Activated CD8-positive, alpha-beta memory T cell treated with anti-CD3 and anti-CD28 coated beads for 24 hours (primary cell): ENCODE results near the gene CD109.
A peak's percentile ranks its signal among the peaks of the same experiment; 100 is the strongest.
"Not testable (repeated sequence)": the region's sequence is repeated elsewhere in the genome, so short reads cannot be mapped to it uniquely, and the experiment has no call there.

ENCODE experiments used
- DNase-seq: peaks from one replicate; pipeline ENCODE4 v3.0.0-alpha.2; 2020

The CD109 gene

DNA sequence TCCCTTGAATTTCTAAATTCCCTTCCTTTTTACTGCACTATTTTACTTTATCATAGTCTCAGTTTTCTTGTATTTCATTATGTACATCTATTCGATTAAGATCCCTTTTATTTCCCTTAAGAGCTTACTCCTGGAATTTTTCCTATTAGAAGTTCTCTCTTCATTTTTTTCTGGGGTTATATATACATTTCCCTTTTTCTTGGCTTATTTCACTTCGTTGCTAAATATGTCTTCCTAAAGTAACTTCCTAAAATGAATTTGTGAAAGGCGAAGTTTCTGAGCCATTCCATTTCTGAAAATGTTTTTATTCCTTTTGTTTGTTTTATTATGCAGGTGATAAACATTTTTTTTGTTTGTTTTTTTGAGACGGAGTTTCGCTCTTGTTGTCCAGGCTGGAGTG lies 5.9 kb upstream of the CD109 start:
- no peak for DNase-seq

DNA sequence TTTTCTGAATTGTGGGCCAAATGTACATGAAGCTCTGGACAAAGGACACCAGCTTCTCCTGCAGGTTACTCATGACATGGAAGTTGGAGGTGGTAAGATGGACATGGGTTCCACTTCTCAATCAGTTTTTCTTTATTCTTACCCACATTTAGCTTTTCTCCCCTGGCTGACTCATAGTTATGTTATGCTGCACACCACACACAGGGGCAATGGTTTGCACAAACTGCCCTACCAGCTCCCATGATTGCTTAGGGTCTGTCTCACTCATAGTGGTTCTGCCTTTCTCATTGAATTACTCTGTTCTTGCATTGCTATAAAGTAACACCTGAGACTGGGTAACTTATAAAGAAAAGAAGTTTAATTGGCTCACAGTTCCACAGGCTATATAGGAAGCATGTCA lies 4.5 kb upstream of the CD109 start:
- no peak for DNase-seq

DNA sequence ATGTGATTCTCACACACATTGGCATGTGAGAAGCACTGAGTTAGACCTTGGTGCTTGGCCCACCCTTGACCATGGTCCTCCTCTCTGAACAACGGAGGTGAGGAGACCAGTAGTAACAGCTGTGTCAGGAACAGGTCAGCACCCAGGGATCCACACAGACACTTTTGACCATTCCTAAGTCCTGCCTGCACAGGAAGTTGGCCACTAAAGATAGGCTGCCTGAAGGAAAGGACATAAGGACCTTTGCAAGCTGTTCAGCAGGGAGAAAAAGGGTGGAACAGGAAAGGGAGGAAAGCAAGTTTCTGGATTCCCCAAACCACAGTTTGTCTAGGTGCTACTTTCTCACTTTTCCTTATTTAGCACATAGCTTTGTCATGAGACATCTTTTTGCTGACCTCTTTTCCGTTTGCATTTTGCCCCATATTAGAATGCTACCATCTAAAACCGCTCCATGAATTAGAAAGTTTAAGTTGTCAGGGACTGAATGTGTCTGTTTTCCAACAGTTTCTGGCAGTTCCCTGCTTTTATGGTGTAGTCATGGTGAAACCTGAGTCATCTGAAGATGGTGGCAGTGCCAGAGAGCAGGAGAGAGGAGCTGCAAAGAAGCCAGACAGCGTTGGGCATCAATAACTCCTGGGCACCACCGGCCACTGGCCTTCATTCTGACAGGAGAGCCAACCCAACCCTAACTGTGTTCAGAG lies 1.1 kb upstream of the CD109 start:
- DNase-seq: peak; percentile 73

DNA sequence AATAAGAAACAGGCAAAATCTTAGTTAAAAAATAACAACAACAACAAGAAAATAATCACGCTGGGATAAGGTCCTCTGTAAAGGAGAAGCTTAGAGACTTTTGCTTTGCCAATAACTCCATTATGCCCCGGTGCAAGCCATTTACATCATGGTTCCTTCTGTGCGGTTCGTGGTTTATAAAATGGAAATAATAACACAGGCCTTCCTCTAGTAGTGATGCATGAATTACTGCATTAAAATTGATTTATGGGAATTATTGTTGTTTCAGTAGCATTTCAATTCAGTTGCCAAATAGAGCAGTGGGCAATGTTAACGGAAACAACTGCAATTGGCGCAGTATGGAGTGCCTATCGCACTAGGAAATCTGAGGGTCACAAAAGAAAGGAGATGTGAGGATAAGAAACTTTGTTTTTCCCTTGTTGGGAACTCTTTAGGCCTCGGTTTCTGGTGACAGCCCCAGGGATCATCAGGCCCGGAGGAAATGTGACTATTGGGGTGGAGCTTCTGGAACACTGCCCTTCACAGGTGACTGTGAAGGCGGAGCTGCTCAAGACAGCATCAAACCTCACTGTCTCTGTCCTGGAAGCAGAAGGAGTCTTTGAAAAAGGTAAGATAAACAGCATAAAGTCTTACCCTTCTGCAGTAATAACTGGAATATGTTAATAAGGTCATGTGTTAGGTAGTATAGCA lies 1.1 kb downstream of the CD109 start:
- DNase-seq: no peak

DNA sequence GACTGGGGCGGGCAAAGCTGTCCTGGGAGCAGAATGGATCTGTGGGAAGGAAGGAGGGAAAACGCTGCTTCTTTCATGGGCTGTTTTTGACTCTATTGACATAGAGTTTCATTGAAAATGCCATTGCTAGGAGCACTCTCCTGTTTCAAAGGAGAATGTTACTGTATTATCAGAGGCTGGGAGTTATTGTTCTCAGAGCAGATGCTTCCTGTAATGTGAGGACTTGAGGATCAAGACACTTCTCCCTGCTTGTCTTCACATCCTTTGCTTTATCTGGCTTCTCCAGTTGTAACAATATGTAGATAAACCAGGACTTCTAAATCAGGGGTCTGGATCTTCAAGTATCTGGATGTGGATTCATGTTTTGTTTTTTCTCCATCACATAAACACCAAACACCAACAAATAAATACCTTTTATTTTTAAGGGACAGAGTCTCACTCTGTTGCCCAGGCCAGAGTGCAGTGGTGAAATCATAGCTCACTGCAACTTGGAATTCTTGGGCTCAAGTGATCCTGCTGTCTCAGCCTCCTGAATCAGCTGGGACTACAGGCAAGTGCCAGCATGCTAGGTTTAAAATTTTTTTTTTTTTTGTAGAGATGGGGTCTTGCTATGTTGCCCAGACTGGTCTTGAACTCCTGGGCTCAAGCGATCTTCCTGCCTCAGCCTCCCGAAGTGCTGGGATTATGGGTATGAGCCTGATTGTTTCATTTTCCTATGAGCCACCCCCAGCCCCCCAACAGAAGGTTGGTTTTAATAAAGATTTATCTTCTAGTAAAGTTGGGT lies 3.9 kb downstream of the CD109 start:
- no peak for DNase-seq

DNA sequence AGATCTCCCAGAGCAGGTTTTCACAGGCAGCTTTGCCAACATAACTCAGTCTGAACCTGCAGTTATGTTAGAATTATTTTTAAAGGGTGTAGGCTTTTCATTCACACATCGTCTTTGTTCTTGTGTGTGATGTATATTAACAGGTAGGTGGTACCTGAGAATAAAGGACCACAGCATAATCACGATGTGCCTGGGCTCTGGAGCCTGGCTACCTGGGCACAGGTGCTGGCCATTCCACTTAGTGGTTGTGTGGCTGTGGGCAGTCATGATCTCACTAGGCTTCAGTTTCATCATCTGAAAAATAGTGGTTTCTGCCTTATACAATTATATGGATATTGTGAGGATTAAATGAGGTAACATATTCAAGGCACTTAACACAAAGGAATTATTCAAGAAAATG lies 6.4 kb downstream of the CD109 start:
- no peak for DNase-seq

DNA sequence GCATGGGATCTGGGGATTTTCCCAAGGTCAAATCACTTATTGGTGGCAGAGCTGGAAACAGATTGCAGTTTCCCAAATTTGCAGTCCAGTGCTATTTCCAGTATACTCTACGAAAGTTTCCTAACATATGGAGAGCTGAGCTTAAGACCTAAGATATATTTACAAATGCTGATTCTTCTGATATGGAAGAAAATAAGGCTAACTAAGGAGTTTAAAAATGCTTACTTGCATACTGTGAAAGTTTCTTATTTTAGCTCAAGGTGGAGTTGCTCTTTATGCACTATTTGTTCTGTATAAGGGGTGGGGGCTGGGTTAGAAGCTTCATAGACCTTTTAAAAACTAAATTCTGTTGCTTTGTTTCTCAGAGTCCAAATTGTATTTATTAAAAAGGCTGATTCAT lies 7.5 kb downstream of the CD109 start:
- no peak for DNase-seq

DNA sequence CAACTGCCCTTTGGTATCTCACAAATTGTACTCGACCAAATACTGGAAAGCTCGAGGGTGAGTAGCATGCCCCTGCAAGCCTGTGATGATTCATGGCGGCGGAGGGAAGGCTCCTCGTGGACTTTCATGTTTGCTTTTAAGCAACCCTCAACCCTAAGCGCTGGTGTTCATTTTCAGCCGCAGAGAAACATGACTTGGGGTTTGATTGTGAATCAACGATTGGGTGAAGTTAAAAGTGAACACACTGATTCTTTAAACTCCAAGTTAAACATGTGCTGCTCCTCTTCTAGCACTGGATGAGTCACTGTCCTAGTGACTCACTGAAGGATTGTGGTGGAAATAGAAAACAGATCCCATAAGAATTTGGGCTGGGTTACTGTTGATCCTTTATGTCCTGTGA lies 8.3 kb downstream of the CD109 start:
- DNase-seq: no peak

DNA sequence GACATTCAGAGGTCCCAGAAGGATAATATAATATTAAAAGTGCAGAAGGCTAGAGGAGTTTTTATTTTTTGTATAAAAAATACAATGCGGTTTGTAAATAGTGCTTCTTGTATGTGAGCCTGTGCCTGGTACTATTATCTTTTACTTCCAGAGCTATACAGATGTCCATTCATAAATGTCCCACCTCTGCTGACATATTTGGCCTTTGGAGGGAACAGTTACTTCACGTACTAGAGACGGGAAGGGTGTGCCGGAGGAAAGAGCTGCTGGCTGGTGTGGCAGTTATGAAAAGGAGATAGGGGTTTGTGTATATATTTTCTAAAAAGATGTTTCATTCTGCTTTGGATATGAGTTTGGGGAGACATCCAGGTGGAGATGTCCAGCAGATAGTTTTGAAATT lies 8.8 kb downstream of the CD109 start:
- DNase-seq: no peak

DNA sequence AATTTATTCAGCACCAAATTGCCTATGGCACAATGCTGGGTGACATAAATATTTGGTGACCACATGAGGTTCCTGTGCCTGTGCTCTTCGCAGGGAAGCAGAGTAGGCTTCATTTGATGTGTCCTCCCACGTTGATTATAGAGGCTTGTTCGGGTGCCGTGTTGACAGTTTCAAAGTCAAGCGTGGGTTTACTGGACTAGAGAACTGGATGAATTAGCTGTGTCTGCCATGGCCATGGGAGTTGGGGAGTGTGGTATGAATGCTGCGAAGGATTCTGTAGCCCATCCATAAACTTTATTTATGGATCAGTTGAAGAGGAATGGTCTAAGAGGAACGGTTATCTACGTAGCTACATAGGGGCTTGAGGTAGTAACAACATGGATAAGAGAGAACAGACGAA lies 11.0 kb downstream of the CD109 start:
- DNase-seq: no peak

DNA sequence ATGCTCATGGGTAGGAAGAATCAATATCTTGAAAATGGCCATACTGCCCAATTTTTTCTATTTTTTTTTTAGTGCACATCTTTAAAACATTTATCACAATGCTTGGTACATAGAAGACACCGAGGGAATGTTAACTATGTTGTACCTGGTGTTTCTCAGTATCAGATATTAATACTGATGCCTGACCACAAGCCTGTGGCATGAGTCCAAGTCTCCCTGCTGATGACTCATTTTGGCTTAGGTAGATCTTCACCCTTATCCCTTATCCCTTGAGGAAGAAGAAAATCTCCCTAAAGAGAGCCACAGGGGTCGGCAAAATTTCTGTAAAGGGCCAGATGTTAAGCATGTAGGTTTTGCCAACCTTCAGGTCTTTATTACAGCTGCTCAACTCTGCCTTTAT lies 14.5 kb downstream of the CD109 start:
- DNase-seq: no peak

DNA sequence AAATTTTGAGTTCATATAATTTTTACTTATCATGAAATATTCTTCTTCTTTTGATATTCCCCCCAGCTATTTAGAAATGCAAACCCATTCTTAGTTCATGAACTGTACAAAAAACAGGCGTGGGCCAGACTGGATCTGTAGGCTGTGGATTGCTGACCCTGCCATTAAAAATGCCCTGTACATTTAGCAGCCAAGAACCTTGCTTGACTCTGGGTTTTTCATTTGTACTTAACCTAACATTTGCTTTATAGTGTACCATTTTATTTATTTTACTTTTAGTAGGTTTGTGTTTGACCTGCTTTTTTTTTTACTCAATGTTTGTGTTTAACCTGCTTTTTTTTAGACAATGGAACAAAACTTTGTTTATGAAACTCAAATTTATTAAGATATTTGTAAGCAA lies 14.9 kb downstream of the CD109 start:
- no peak for DNase-seq

DNA sequence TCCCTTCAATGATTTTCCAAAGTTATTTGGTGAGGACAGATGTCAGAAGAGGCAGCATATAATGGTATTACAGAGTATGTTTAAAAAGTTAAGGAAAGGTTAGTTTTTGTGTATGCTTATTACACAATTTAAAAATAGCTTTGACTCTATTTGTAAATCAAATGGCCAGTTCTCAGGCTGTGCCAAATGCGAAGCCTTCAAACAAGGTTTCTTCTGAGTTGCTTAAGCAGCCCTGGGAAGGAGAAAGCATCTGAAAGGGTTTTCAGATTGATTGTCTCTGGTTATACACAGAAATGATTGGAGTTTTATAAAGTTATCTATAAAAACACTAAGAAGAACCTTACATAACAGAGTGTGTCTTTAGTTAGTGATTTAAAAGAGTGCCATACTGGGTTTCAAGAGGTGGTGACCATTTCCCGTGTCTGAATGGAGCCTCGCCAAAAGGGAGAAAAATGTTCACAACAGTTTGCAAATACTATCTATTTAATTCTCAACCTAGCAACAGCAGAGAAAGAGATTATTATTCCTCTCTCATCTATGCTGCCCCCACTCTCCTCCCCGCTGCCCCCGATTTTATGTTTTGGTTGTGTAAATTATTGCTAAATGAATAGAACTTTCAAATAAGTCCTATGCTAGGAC lies 16.7 kb downstream of the CD109 start:
- no peak for DNase-seq

DNA sequence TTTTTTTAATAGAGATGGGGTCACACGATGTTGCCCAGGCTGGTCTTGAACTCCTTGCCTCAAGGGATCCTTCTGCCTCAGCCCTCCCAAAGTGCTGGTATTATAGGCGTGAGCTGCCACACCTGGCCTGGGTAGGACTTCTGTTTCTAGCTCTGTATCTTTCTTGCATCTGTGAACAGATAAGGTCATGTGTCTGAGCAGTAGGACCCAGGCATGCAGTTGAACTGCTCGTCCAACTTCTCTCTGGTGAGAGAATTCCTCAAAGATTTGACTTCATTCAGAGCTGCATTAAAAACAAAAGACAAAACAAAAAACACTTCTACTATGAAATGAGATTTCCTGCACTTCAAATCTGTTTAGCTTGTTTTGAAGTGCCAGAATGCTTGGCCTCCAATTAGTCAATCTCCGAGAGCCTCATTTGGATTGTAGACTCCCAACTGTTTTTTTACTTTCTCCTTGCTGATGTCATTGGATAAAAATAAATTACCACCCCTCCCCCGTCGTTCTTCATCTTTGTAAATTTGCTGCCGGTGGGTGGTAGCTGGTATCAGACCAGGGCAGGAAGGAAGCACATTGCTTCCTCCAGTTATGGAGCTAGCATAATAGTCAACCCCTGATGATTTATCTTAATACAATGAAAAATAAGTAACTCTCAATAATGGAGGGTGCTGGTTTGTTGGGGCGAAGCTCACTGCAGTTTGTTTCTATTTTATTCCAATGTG lies 17.6 kb downstream of the CD109 start:
- DNase-seq: no peak

DNA sequence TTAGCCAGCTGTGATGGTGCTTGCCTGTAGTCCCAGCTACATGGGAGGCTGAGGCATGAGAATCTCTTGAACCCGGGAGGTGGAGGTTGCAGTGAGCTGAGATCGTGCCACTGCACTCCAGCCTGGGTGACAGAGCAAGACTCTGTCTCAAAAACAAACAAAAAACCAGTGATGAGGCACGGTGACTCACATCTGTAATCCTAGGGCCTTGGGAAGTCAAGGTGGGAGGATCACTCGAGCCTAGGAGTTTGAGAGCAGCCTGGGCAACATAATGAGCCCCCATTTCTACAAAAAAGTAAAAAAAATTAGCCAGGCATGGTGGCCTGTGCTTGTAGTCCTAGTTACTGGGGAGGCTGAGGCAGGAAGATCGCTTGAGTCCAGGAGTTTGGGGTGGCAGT lies 19.1 kb downstream of the CD109 start:
- DNase-seq: not testable (repeated sequence)

DNA sequence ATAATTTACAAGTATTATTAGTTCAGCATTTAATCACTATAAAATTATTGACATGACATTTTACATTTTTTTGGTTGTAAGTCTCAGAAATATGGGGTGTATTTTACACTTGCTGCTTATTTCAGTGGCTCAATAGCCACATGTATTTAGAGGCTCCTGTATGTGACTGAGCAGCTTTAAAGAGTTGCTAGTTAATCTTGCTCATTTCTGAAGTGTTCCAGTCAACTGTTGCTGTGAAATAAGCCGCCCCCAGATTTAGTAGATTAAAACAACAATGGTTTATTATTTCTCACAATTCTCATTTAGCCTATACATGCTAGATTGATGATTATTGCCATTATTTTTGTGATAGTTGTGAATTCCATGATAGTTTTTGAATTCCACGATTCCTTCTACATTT lies 23.0 kb downstream of the CD109 start:
- DNase-seq: no peak

DNA sequence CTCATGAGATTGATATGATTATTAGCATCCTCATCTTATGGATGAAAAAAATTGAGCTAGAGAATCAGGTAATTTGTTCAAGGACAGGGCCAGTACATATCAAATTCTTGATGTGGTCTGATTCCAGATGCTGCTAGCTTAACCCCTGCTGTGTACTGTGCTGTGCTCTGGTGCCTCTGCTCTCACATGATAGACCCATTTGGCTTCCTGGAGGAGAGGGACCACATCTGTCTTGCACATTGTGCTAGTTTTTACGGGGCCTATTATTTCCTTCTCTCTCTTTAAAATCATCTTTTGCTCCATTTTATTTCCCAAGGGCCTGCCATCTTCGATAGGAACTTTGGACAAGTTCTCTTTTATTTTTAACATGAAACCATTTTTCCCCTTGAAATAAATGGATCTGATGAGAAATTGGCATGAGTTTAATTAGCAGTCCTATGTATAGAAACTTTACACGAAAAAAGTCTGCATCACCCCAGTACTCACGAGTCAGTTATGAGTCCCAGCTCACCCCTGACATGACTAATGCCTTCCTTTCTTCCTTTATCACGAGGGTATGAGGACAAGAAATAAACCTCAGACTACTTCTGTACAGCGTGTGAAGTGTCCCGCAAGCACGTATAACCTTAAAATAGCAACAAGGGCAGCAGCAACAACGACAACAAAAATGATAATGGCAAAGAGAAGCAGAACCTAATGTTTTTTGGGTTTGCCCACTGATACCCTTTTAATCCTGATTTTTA lies 26.5 kb downstream of the CD109 start:
- no peak for DNase-seq

DNA sequence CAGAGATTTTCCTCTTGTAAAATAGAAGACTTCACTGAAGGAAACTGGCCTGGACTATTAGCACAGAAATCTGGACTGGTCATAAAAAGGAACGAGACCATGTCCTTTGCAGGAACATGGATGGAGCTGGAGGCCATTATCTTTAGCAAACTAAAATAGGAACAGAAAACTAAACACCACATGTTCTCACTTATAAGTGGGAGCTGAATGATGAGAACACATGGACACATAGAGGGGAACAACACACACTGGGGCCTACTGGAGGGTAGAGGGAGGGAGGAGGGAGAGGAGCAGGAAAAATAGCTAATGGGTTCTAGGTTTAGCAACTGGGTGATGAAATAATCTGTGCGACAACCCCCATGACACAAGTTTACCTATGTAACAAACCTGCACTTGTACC lies 27.5 kb downstream of the CD109 start:
- DNase-seq: not testable (repeated sequence)

DNA sequence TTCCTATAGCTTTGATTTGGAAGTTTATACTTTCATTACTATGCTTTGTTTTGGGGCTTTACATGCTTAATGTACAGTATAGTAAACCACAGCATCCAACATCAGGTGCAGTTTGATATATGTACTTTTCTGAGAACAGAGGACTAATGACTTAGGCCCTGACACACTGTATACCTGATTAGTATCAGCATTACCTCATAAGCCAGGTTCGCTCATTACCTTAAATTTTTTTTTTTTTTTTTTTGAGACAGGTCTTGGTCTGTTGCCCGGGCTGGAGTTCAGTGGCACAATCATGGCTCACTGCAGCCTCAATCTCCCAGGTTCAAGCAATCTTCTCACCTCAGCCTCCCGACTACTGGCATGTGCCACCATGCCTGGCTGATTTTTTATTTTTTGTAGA lies 28.4 kb downstream of the CD109 start:
- DNase-seq: no peak

DNA sequence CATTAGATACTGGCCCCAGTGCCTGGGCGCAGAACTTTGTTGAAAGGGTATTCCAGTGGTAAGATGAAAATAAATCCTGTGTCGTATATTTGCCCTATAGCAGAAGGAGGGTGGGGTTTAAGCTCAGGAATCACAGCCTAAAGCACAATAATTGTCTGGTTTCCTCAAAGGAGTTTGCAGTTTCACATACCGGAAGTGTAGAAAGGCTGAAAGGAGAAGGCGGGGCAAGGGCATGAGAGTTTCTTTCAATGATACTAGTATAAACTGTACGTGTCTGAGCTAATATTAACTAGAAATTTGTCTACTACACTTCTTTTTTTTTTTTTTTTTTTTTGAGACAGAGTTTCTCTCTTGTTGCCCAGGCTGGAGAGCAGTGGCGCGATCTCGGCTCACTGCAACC lies 29.2 kb downstream of the CD109 start:
- not testable (repeated sequence) for DNase-seq

DNA sequence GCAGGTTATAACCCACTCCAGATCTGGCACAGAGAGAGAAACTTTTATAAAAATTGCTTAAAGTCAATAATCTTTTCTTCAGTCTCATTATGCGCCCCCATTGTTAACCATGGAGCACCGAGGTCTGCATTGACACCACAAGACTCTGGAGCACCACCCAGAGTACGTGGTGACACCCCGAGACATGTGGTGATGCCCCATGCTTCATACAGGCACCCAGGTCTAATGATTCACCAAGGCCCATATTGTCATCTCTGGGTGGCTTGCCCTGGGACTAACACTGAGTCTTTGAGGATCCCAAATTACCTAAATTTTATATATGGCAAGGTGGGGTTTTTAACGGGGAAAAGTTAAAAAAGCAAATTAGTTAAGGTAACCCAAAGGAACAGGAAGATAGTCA lies 31.1 kb downstream of the CD109 start:
- no peak for DNase-seq

DNA sequence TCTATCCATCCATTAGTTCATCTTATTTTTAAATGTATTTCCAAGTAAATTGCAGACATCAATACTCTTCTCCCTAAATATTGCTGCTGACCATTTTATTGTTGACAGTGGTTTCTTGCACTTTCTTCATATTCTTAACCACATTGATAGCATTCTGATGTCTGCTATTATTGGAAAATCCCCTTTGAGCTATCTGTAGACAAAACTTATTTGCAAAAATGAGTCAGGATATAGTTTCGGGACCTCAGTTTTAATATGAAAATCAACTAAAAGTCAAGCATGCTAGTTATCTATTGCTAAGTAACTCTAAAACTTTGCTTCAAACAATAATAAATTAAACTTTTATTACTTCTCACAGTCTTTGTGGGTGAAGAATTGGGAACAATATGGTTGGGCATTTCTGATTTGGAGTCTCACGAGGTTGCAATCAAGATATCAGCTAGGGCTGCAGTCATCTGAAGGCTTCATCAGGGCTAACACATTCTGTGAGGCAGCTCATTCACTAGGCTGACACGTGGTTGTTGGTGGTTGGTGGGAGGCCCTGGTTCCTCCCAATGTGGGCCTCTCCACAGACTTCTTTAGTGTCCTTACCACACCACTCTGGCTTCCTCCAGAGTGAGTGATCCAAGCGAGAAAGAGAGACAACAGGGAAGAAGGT lies 32.7 kb downstream of the CD109 start:
- DNase-seq: no peak
